ENCODE results near the gene SULF2. TPM values are rescaled to one million over a fixed set of nuclear protein-coding genes. Genes with fewer than 3 reads are reported as not detected.
A peak's percentile ranks its signal among the peaks of the same experiment; 100 is the strongest.
"Not testable (repeated sequence)": the region's sequence is repeated elsewhere in the genome, so short reads cannot be mapped to it uniquely, and the experiment has no call there.

The SULF2 gene
- total RNA-seq, 3 donors from 2014 or later = 36.3 to 62.5 (median 58.0) TPM

DNA sequence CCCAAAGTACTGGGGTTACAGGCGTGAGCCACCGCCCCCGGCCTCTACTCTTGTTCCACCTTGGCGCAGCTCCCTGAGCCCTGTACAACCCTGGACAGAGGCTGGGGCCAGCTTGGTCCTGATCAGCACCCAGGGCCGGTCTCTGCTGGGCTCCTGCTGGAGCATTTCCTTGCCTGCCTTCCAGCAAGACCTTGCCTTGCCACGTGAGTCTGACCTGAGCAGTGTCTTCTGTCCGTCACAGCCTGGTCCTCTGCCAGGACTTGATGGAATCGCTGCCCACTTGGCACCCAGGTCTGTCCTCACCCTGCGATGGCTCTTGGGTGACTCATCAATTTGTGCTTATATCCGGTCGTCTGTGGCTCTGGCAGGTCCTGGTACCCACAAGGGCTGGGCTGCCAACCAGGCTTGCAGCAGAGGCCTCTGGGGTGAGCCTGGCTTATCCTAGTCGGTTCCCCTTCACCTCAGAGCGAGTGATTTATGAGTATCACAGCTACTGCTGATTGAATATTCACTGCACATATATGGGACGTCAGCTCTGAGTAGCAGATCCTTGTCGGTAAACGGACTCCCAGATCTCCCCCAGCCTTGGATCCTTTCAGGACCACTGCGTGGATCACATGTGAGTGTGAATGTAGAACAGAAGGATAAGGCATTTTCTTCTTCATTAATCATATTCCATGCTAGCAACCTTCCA, 10.1 kb upstream of the SULF2 start:
- Histone ChIP-seq H3K27me3 (no peaks in the 10 kb centered on the region), H3K4me1 (peaks cover 0 to 25% of the 10 kb centered on the region in 2 donors), H3K9me3 (no peaks in the 10 kb centered on the region), H3K27ac (peak overlapping the region; percentile 56 to 79), H3K4me3 (no peak overlapping the region), H3K36me3 (no peaks in the 10 kb centered on the region)
- intact Hi-C loops (cut with DNase I; ENCODE audit: low total_unique reads) = no loop called here
- TF ChIP-seq POLR2AphosphoS5 (IDR thresholded peaks at IDR 0.05) (peak in 1 of 3 donors; percentile 49), POLR2A (IDR thresholded peaks at IDR 0.05) (no peak)
- peak; percentile 96 to 97 for DNase-seq (ENCODE audit: low spot score in 2 of 2)

DNA sequence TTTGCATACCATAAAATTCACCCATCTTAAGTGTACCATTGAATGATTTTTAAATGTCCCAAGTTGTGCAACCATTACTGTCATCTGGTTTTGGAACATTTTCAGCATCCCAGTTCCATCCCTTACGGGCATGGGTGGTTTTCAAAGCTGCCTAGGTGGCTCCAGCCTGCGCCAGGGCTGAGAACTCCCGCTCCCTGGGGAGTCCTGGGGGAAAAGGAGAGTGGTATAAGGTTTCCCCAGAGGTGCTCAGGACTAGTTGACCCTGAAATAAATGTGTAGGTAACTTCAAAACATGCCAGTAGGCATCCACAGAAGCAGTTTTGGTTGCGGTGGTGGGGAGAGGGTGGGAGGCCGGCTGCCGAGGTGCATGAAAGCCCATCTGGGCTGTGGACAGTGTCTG, 9.0 kb upstream of the SULF2 start:
- H3K36me3 ChIP-seq; H3K4me3 ChIP-seq; H3K9me3 ChIP-seq; H3K27me3 ChIP-seq; intact Hi-C loops (cut with DNase I; ENCODE audit: low total_unique reads); DNase-seq (ENCODE audit: low spot score in 2 of 2): not testable (repeated sequence)
- peak overlapping the region; percentile 56 to 79 for H3K27ac ChIP-seq
- peaks cover 0 to 25% of the 10 kb centered on the region in 2 donors for H3K4me1 ChIP-seq

DNA sequence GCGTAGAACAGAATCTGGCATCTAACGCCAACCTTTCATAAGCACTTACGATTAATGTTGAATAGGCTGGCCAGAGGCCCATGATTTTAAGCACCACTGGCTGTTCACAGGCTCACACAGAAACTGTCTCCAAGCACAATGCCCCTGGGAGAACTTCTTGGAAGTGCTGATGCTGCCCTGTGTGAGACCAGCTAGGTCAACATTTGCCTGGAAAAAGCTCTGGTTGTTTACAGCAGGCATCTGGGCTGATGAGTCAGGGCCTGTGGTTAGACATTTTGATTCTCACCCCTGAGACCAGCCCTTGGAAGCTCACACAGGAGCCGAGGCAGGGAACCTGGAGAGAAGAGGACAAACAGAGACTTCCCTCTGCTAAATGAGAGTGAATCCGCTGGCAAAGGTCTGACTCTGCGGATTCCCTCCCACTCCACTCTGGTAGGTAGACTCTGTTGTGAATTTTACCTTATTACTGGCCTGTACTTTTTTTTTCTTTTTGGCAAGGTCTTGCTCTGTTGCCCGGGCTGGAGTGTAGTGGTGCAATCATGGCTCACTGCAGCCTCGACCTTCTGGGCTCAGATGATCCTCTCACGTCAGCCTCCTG, 6.8 kb upstream of the SULF2 start:
- H3K4me1 ChIP-seq = peaks cover 0 to 25% of the 10 kb centered on the region in 2 donors
- peak overlapping the region; percentile 74 to 87 for H3K27ac ChIP-seq
- intact Hi-C loops (cut with DNase I; ENCODE audit: low total_unique reads) = no loop called here
- no peaks in the 10 kb centered on the region for H3K9me3 ChIP-seq
- H3K27me3 ChIP-seq = no peaks in the 10 kb centered on the region
- no peak overlapping the region for H3K4me3 ChIP-seq
- TF ChIP-seq POLR2A (IDR thresholded peaks at IDR 0.05) = no peak
- TF ChIP-seq, protein P1, sequence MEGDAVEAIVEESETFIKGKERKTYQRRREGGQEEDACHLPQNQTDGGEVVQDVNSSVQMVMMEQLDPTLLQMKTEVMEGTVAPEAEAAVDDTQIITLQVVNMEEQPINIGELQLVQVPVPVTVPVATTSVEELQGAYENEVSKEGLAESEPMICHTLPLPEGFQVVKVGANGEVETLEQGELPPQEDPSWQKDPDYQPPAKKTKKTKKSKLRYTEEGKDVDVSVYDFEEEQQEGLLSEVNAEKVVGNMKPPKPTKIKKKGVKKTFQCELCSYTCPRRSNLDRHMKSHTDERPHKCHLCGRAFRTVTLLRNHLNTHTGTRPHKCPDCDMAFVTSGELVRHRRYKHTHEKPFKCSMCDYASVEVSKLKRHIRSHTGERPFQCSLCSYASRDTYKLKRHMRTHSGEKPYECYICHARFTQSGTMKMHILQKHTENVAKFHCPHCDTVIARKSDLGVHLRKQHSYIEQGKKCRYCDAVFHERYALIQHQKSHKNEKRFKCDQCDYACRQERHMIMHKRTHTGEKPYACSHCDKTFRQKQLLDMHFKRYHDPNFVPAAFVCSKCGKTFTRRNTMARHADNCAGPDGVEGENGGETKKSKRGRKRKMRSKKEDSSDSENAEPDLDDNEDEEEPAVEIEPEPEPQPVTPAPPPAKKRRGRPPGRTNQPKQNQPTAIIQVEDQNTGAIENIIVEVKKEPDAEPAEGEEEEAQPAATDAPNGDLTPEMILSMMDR (IDR thresholded peaks at IDR 0.05) = no peak
- TF ChIP-seq POLR2AphosphoS5 (IDR thresholded peaks at IDR 0.05) = peak in 2 of 3 donors; percentile 6 to 29
- H3K36me3 ChIP-seq = no peaks in the 10 kb centered on the region
- DNase-seq (ENCODE audit: low spot score in 2 of 2) = peak; percentile 67 to 83

DNA sequence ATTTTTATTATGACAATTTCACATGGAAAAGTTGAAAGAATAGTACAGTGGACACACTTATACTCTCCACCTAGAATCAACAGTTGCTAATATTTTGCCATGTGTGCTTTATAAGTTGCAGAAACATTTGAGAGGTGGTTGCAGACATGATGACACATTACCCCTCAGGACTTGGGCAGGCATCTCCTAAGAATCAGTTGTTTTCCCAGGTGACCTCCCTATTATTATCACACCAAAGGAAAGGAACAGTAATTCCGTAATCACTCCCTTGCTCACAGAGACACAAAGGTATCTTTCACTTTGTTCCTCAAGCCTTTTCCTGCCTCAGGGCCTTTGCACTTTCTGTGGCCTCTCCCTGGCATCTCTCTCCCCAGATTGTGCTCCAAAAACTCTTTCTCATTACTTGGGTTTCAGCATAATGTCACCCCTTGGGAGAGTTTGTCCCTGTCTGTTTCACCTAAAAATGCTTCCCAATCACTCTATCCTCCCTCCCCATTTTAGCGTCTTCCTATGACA, 5.9 kb upstream of the SULF2 start:
- H3K9me3 ChIP-seq = no peaks in the 10 kb centered on the region
- H3K4me1 ChIP-seq = peaks cover 0 to 25% of the 10 kb centered on the region in 2 donors
- intact Hi-C loops (cut with DNase I; ENCODE audit: low total_unique reads) = no loop called here
- H3K4me3 ChIP-seq = no peak overlapping the region
- TF ChIP-seq, protein P1 (IDR thresholded peaks at IDR 0.05) = no peak
- TF ChIP-seq POLR2AphosphoS5 (IDR thresholded peaks at IDR 0.05) (no peak), POLR2A (IDR thresholded peaks at IDR 0.05) (no peak)
- DNase-seq (ENCODE audit: low spot score in 2 of 2) = no peak
- H3K27ac ChIP-seq = peak overlapping the region; percentile 74 to 87
- H3K27me3 ChIP-seq = no peaks in the 10 kb centered on the region
- no peaks in the 10 kb centered on the region for H3K36me3 ChIP-seq

DNA sequence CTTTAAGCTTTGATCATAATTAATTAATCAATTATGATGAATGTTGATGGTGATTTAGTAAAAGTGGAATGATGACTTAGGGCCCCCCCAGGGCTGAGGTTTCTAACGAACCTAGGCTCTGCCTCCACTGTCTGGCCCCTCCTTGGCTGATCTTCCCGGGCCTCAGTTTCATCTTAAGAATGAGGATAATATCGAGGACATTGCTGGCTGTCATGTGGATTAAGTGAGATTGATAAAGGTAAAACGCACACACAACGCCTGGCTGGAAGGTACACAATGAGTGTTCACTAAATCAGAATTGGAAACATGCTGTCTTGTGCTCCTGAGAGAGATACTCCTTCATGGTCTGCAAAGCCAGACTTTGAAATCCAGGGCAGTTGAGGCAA, 5.3 kb upstream of the SULF2 start:
- intact Hi-C loops (cut with DNase I; ENCODE audit: low total_unique reads) = no loop called here
- H3K9me3 ChIP-seq = no peaks in the 10 kb centered on the region
- no peaks in the 10 kb centered on the region for H3K36me3 ChIP-seq
- TF ChIP-seq POLR2AphosphoS5 (IDR thresholded peaks at IDR 0.05) (no peak), POLR2A (IDR thresholded peaks at IDR 0.05) (no peak)
- TF ChIP-seq, protein P1 (IDR thresholded peaks at IDR 0.05) = no peak
- H3K27me3 ChIP-seq = no peaks in the 10 kb centered on the region
- H3K27ac ChIP-seq = peak overlapping the region in 1 of 2 donors; percentile 87
- no peak for DNase-seq (ENCODE audit: low spot score in 2 of 2)
- H3K4me3 ChIP-seq = no peak overlapping the region
- peaks cover 0 to 25% of the 10 kb centered on the region in 2 donors for H3K4me1 ChIP-seq
